Activated CD8-positive, alpha-beta memory T cell treated with anti-CD3 and anti-CD28 coated beads for 36 hours (primary cell): ENCODE data around the gene PXMP4. TPM values are rescaled to one million over a fixed set of nuclear protein-coding genes. Genes with fewer than 3 reads are reported as not detected.
"Not testable (repeated sequence)": the region's sequence is repeated elsewhere in the genome, so short reads cannot be mapped to it uniquely, and the experiment has no call there.

ENCODE experiments used
- CTCF ChIA-PET: fragments of 350-600 bp; sonication (Branson Sonifier 250); formaldehyde crosslinking; loops from one replicate; lab custom pipeline; 2021; ENCODE audit warnings: antibody characterized with exemption; lab: Charles Lee
- POLR2A ChIA-PET: fragments of 350-600 bp; sonication (Branson Sonifier 250); formaldehyde crosslinking; loops from one replicate; lab custom pipeline; 2021; ENCODE audit warnings: antibody characterized with exemption; lab: Charles Lee
- total RNA-seq, 2 experiments: library from RNA; stranded (reverse); gene quantifications; one replicate each; pipeline ENCODE4 v1.2.3, GENCODE V29; 2021

Gene PXMP4
- 1 to 10 TPM; 7.0 to 7.5 TPM for total RNA-seq

DNA sequence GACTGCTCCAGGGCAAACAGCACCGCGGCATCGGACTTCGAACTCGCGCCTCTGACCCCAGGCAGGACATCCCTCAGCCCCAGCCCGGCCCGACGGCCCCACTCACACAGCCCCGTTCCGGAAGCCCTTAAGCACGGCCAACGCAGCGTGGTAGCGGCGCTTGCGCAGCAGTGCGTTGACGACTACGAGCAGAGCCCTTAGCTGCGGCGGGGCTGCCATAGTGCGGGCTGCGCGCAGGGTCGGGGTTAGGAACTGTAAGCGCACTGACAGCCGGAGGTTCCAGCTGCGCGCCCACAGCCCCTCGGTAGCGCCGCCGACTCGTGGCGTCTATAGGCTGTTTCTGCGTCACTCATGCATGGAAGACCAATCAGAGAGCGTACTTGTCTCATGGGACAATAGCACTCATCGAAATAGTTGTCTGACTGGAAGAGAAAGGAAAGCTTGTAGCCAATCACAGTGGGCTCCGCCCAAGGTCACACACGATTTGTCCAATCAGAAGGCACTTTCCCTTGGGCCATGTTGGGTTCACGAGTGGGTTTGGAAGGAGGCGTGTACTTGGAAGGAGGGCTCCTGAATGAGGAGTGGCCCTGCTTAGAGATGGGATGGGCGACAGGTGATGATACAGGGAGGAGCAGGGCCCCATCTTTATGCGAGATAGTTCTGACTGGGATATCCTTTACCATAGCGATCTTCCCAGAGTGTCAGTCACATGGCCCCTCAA lies at the start of gene PXMP4:
TSS of gene PXMP4 (minus strand) at position 322 of the 721 bp plus-strand sequence. CDS start at position 219, 103 bp downstream.
- POLR2A ChIA-PET: interaction anchor here (0.5 to 1.6 kb wide), 13 partner anchors 12 to 230 kb away, joined by 3 to 7 read pairs (median 4); partner anchors contain the start of genes ACTL10, CBFA2T2, E2F1 and ZNF341
- CTCF ChIA-PET: interaction anchor here (0.8 to 2.1 kb wide), 5 partner anchors 12 to 53 kb away, joined by 4 to 16 read pairs (median 4); partner anchors contain the start of genes ACTL10, E2F1 and ZNF341

DNA sequence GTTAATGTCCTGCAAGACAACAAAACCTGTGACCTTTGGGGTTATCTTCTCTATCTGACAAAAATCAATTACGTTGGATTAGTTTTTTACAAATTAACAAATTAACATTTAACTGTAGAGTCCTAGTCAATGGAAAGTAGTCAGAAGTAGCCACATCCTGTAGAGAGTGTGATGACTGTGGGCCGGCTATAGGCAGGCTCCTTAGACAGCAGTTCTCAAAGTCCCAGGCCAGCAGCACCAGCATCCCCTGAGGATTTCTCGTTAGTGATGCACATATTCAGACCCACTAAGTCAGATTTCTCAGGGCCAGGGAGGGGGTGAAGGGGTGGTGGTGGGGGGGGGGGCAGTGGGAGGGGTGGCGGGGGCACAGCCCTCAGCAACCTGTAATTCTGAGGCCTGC lies 48.9 kb upstream of the PXMP4 start:
- CTCF ChIA-PET: no interaction called here
- POLR2A ChIA-PET: no interaction called here

DNA sequence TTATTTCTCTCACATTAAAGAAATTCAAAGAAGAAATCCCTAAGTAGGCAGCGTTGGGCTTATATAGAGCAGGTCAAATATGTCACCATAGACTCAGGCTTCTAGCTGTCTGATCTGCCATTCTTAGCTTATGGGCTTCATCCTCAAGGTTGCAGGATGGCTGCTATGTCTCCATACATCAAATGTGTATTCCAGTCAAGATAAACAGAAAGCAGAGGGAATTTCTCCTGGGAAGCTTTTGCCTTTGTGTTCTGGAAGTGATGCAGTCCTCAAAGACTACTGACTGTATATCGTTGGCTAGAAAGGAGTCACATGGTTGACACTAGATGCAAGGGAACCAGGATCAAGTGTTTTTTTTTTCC lies 47.6 kb upstream of the PXMP4 start:
- ChIA-PET CTCF (no interaction called here), POLR2A (no interaction called here)

DNA sequence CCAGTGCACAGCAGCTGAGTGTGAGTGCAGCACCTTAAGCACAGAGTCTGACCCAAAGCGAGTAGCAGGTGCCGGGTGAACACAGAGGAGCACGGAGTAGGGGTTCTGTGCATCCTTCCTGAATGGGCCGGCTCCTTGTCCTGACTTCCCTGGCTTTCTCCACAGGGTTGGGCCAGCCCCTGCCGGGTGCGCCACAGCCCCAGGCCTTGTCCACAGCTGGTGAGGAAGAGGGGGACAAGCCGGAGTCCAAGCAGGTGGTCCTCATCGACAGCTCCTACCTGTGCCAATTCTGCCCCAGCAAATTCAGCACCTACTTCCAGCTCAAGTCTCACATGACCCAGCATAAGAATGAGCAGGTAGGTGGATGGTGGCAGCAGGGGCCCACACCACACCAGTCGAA lies 46.6 kb upstream of the PXMP4 start:
- ChIA-PET POLR2A (no interaction called here), CTCF (no interaction called here)

DNA sequence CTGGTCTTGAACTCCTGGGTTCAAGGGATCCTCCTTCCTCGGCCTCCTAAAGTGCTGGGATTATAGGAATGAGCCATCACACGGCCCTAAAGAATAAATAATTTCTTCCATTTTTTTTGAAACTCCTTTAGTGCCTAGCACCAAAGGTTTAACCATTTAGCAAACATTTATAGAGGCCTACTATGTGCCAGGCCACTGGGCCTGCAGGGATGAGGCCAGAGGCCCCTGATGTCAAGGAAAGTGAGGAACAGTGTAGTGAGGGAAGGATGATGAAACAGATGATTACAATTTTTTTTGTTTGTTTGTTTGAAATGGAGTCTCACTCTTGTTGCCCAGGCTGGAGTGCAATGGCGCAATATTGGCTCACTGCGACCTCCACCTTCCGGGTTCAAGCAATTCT lies 45.5 kb upstream of the PXMP4 start:
- POLR2A ChIA-PET: no interaction called here

GRCh38 chr20:33765099-33765498 lies 45.0 kb upstream of the PXMP4 start:
- ChIA-PET CTCF (no interaction called here), POLR2A (no interaction called here)

More for the DNA sequence above, 45.5 kb upstream of the PXMP4 start:
- CTCF ChIA-PET: no interaction called here

DNA sequence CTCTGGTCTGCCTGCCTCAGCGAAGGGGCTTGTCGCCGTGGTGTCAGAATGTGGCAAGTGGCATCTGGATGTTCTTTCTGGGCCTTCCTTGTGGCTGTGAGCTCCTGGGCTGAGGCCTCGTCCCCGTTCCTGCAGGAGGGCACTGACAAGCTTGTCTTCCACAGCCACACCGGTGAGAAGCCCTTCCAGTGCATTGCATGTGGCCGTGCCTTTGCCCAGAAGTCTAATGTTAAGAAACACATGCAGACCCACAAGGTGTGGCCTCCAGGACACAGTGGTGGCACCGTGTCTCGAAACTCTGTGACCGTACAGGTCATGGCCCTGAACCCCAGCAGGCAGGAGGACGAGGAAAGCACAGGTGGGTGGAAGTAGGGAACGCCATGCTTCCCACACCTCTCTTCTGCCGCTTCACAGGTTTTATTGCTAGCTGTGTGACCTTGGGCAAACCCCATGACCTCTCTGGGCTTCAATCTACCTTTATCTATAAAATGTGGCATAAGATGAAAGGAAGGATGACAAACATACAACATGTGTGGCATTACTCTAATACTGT lies 41.7 kb upstream of the PXMP4 start:
- ChIA-PET CTCF (no interaction called here), POLR2A (no interaction called here)

DNA sequence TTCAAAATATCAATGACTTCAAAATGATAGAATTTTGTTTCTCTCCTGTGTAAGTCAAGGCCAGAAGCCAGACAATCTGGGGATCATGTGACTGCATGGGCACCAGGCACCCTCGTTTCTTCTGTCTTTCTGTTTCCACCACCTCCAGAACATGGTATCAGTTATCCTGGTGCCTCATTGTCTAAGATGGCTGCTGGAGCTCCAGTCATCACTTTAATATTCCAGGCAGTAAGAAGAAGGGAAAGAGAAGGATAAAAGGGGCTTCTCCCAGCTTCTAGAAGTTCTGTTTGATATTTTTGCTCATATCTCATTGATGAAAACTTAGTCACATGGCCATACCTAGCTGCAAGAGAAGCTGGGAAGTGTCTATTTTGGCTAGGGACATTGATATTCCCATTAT lies 37.3 kb upstream of the PXMP4 start:
- ChIA-PET CTCF (no interaction called here), POLR2A (no interaction called here)

GRCh38 chr20:33757046-33757445 lies 36.9 kb upstream of the PXMP4 start:
- CTCF ChIA-PET: no interaction called here

DNA sequence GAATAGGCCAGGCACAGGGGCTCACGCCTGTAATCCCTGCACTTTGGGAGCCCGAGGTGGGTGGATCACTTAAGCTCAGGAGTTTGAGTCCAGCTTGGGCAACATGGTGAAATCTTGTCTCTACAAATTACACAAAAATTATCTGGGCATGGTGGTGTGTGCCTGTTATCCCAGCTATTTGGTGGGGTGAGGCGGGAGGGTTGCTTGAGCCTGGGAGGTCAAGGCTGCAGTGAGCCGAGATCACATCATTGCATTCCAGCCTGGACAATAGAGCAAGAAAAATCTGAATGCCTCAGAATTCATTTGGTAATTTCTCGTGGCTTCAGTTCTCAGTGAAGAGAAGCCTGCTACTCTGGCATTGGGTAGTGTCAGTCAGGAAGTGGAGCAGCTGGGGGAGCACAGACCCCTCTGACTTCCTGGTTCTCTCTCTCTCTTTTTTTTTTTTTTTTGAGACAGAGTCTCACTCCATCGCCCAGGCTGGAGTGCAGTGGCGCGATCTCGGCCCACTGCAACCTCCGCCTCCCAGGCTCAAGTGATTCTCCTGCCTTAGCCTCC lies 35.9 kb upstream of the PXMP4 start:
- POLR2A ChIA-PET: interaction anchor here (0.6 kb wide), 1 partner anchor 52 kb away, joined by 5 read pairs; no protein-coding TSS in a partner anchor
- CTCF ChIA-PET: not testable (repeated sequence)

More at GRCh38 chr20:33757046-33757445, 36.9 kb upstream of the PXMP4 start:
- POLR2A ChIA-PET: no interaction called here

- POLR2A ChIA-PET: no interaction called here
- CTCF ChIA-PET: no interaction called here
Measured at GRCh38 chr20:33753763-33754162, 33.7 kb upstream of the PXMP4 start.

DNA sequence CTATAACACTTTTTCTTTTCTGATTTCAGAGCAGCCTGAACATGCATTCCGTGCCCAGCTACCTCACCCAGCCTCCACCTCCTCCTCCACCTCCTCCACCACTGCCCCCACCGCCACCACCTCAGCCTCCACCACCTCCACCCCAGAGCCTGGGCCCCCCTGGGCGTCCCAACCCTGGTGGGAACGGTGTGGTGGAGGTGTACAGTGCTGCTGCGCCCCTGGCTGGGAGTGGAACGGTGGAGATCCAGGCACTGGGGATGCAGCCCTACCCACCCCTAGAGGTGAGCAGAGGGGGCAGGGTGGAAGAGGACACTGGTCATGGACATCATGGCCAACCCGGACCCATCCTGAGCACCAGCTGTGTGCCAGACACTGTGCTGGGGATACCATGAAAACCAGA lies 33.0 kb upstream of the PXMP4 start:
- CTCF ChIA-PET: no interaction called here
- POLR2A ChIA-PET: no interaction called here

GRCh38 chr20:33751775-33752174 lies 31.7 kb upstream of the PXMP4 start:
- ChIA-PET CTCF (no interaction called here), POLR2A (no interaction called here)

DNA sequence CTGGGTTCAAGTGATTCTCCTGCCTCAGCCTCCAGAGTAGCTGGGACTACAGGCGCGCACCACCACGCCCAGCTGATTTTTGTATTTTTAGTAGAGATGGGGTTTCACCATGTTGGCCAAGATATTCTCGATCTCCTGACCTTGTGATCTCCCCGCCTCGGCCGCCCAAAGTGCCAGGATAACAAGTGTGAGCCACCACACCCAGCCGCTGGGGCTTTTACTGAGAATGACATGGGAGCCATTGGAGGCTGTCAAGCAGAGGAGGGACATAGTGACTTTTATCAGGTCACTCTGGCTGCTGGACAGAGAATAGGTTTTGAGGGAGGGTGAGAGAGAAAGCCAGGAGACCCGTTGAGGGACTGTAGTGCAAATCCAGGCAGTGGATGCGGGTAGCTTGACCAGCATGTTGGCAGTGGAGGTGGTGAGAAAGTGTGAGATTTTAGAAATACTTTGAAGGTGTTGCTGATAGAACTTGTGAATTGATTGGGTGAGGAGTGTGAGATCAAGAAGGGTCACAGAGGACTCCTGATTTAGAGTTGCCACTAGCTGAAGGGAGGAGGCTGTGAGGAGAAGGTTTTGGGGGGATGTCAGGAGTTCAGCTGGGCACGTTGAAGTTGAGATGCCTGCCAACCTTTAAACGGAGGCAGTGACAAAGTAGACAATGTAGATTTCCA lies 26.4 kb upstream of the PXMP4 start:
- CTCF ChIA-PET: interaction anchor here (0.7 kb wide), 1 partner anchor 10 kb away, joined by 3 read pairs; no protein-coding TSS in a partner anchor
- POLR2A ChIA-PET: no interaction called here

DNA sequence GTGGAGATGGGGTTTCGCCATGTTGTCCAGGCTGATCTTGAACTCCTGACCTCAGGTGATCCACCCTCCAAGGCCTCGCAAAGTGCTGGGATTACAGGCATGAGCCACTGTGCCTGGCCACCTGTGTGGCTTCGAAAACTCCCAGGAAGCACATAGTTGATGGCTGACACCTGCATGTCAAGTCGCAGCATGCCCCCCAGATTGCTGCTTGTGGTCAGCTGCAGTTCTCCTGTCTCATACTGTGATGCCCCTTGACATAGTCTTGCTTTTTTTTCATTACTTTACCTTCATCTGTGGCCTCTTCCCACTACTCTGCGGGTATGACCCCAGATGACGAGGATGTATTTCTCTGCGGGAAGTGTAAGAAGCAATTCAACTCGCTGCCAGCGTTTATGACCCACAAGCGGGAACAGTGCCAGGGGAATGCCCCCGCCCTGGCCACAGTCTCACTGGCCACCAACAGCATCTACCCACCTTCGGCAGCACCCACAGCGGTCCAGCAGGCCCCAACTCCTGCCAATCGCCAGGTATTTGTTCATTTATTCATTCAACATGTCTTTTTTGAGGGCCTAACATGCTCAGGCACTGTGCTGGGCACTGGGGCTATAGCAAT lies 24.8 kb upstream of the PXMP4 start:
- CTCF ChIA-PET: no interaction called here

DNA sequence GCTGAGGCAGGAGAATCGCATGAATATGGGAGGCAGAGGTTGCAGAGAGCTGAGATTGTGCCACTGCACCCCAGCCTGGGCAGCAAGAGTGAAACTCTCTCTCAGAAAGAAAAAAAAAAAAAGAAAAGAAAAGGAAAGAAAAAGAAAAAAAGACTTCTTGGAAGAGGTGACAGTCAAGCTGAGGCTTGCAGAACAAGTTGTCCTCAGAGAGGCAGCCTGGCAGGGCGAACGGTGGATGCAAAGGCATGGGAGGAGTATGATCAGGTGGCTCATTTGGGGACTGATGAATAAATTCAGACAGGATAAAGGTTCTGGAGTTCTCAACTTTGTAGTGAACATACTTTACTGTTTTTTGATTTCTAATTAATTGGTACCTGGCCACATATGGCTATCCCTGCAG lies 24.1 kb upstream of the PXMP4 start:
- POLR2A ChIA-PET: no interaction called here
- CTCF ChIA-PET: interaction anchor here (2.0 kb wide), 1 partner anchor 12 kb away, joined by 5 read pairs; the partner anchor contains the start of gene ZNF341

More for the DNA sequence above, 24.8 kb upstream of the PXMP4 start:
- POLR2A ChIA-PET: no interaction called here

- CTCF ChIA-PET: no interaction called here
- POLR2A ChIA-PET: no interaction called here
Measured at GRCh38 chr20:33740189-33740588, 20.1 kb upstream of the PXMP4 start.

DNA sequence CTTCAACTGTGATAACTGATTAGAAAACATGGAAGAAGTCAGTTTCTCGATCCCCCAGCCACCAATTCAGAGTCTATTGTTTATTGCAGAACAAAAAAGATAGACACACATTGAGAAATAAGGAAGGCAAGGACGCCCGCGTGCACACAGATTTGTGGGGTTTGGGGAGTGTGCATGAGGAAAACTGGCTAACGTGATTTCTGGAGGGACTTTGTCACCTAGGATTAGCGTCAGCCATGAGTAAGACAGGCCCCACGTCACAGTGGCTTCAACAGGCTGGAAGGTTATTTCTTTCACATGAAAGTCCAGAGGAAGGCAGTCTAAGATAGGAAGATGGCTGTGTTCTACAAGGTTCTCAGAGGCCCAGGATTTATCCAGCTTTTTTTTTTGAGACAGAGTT lies 19.4 kb upstream of the PXMP4 start:
- POLR2A ChIA-PET: no interaction called here
- CTCF ChIA-PET: no interaction called here

GRCh38 chr20:33736962-33737361 lies 16.9 kb upstream of the PXMP4 start:
- CTCF ChIA-PET: no interaction called here

More at GRCh38 chr20:33736962-33737361, 16.9 kb upstream of the PXMP4 start:
- POLR2A ChIA-PET: no interaction called here
